Keratinocyte (primary cell): ENCODE results near the gene AMZ1. TPM values are rescaled to one million over a fixed set of nuclear protein-coding genes. Genes with fewer than 3 reads are reported as not detected.
"Not testable (repeated sequence)": the region's sequence is repeated elsewhere in the genome, so short reads cannot be mapped to it uniquely, and the experiment has no call there.

Experiments used
- DNase-seq: peaks from one replicate; pipeline ENCODE4 v3.0.0-alpha.2; 2011; ENCODE audit warnings: low read depth, missing footprints, low spot score
- FAIRE-seq: peaks from 2 replicates; lab custom pipeline; 2011; peaks lifted over from hg19 to GRCh38; lab: Jason Lieb, UNC
- H2AFZ ChIP-seq: 2 replicates; pipeline ENCODE4 v1.6.0; 2012; ENCODE audit warnings: low read length, control low read depth, inconsistent platforms; ENCODE audit not compliant: control insufficient read depth
- H3K27ac ChIP-seq: 2 replicates; pipeline ENCODE4 v1.5.1; 2011; ENCODE audit warnings: low read length; ENCODE audit not compliant: control insufficient read depth, insufficient read depth
- H3K27me3 ChIP-seq: 3 replicates; pipeline ENCODE4 v1.6.0; 2011; ENCODE audit warnings: low read length; ENCODE audit not compliant: control insufficient read depth, insufficient read depth; ENCODE audit errors: extremely low read depth
- H3K36me3 ChIP-seq, 2 experiments: 2 replicates in 1 of 2; 3 replicates in 1 of 2; pipeline ENCODE4 v1.5.1; 2011; ENCODE audit warnings: low read length in 2 of 2, mild to moderate bottlenecking in 1 of 2; ENCODE audit not compliant: control insufficient read depth in 2 of 2, insufficient read depth in 2 of 2; ENCODE audit errors: extremely low read depth in 1 of 2
- H3K4me1 ChIP-seq: 3 replicates; pipeline ENCODE4 v1.5.1; 2011; ENCODE audit warnings: low read length; ENCODE audit not compliant: control insufficient read depth, insufficient read depth; ENCODE audit errors: extremely low read depth
- H3K4me2 ChIP-seq: 3 replicates; pipeline ENCODE4 v1.6.0; 2011; ENCODE audit warnings: low read depth, low read length; ENCODE audit not compliant: control insufficient read depth, insufficient read depth; ENCODE audit errors: extremely low read depth
- H3K4me3 ChIP-seq, 3 experiments: fragments of 200-600 bp in 1 of 3; sonication (generic) in 1 of 3; 2 replicates in 2 of 3; 3 replicates in 1 of 3; pipeline ENCODE4 v1.5.1; 2011 to 2016; ENCODE audit warnings: low read length in 3 of 3, mild to moderate bottlenecking in 3 of 3, control low read depth in 2 of 3, inconsistent platforms in 1 of 3, low read depth in 1 of 3, mixed read lengths in 1 of 3, mixed run types in 1 of 3, moderate library complexity in 1 of 3; ENCODE audit not compliant: control insufficient read depth in 2 of 3, insufficient read depth in 2 of 3; ENCODE audit errors: extremely low read depth in 1 of 3
- H3K79me2 ChIP-seq: 2 replicates; pipeline ENCODE4 v1.6.0; 2012; ENCODE audit warnings: low read length; ENCODE audit not compliant: control insufficient read depth, insufficient read depth
- H3K9ac ChIP-seq: 3 replicates; pipeline ENCODE4 v1.6.0; 2011; ENCODE audit warnings: low read length; ENCODE audit not compliant: control insufficient read depth, insufficient read depth; ENCODE audit errors: extremely low read depth
- H3K9me1 ChIP-seq: 3 replicates; pipeline ENCODE4 v1.6.0; 2011; ENCODE audit warnings: low read length; ENCODE audit not compliant: control insufficient read depth, insufficient read depth; ENCODE audit errors: extremely low read depth
- H3K9me3 ChIP-seq: 2 replicates; pipeline ENCODE4 v1.5.1; 2012; ENCODE audit warnings: low read depth, low read length; ENCODE audit not compliant: control insufficient read depth
- H4K20me1 ChIP-seq: 3 replicates; pipeline ENCODE4 v1.6.0; 2011; ENCODE audit warnings: low read length; ENCODE audit not compliant: control insufficient read depth, insufficient read depth; ENCODE audit errors: extremely low read depth
- CTCF ChIP-seq, 3 experiments: IDR thresholded peaks in 1 of 3; conservative IDR thresholded peaks in 1 of 3; optimal IDR thresholded peaks in 1 of 3; 2 replicates in 2 of 3; 3 replicates in 1 of 3; pipeline versions ENCODE3 to v1.5.1; 2011; ENCODE audit warnings: low read length in 3 of 3, mild to moderate bottlenecking in 3 of 3, moderate library complexity in 2 of 3, control low read depth in 1 of 3, inconsistent platforms in 1 of 3; ENCODE audit not compliant: insufficient read depth in 2 of 3; ENCODE audit errors: extremely low read depth in 1 of 3
- EZH2 ChIP-seq: IDR thresholded peaks from one replicate; pipeline ENCODE4 v1.6.1; 2012; ENCODE audit warnings: inconsistent platforms, mild to moderate bottlenecking, low read length, moderate library complexity
- dilution Hi-C: fragments of 300-500 bp; cut with MboI; formaldehyde crosslinking; loops from one replicate; pipeline ENCODE4 v1.7.0; 2020; ENCODE audit warnings: low sequenced_read_pairs; ENCODE audit not compliant: extremely low pct_ligation_motif_present
- polyA plus RNA-seq, 5 experiments: library from polyadenylated mRNA; depleted of rRNA in 3 of 5; stranded (reverse) in 3 of 5; stranded (forward) in 1 of 5; unstranded in 1 of 5; fragments of >200 nt; gene quantifications; 1 replicate in 1 of 5; 2 replicates in 3 of 5; 3 replicates in 1 of 5; pipeline versions ENCODE4 v1.2.1 to v1.2.3, GENCODE V29; 2011 to 2012; ENCODE audit warnings: missing spikeins in 2 of 5, low read depth in 1 of 5, low replicate concordance in 1 of 5

Gene AMZ1
- polyA plus RNA-seq, 1 donor (not counting 4 experiments of a cell fraction or from before 2014, with no cell fraction given): 0.04 TPM

DNA sequence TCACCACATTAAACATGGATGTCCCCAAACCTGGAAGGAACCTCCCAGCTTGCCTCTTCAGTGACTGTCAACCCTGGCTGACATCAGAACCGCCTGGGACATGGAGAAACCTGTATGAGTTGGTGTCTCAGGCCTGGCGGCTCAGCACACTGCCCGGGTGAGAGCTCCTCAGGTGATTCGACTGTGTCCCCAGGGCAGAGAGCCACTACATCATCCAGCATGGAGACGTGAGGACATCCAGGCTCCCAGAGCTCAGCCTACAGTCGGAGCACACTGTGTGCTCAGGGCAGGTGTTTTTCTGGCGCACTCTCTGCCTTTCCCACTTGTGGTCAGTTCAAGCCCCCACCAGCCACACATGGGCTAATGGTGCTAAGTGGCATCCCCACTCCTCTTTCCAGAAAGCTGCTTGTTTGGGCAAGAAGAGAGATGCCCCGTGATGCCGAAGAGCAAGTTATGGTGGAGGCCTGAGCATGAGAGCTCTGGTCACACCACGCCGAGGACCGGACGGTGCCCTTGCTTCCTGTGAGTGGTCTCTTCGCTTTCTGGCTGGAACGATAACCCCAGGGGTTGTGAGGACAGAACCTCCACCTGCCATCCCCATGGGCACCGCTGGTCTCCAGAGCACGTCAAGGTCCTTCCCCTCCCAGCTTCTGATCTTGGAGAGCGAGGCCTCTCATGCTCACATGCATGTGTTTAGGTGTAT is 38.5 kb downstream of the AMZ1 start:
- no peaks in the 10 kb centered on the region for H3K27me3 ChIP-seq
- FAIRE-seq: no peak
- DNase-seq: no peak

GRCh38 chr7:2727206-2727605 is 39.2 kb downstream of the AMZ1 start:
- H3K4me2 ChIP-seq, H3K4me3 ChIP-seq, H2AFZ ChIP-seq, H3K27me3 ChIP-seq, dilution Hi-C loops, FAIRE-seq, H3K4me1 ChIP-seq, DNase-seq, H3K9me3 ChIP-seq, H4K20me1 ChIP-seq, H3K79me2 ChIP-seq, H3K27ac ChIP-seq, H3K9ac ChIP-seq, H3K9me1 ChIP-seq: not testable (repeated sequence)
- peaks cover 11 to 13% of the 10 kb centered on the region in 2 experiments for H3K36me3 ChIP-seq

More for the DNA sequence above, 38.5 kb downstream of the AMZ1 start:
- H3K9me1 ChIP-seq: no peaks in the 10 kb centered on the region
- dilution Hi-C loops: no loop called here
- H3K4me3 ChIP-seq: no peak overlapping the region
- H3K27ac ChIP-seq: no peak overlapping the region
- H2AFZ ChIP-seq: no peak overlapping the region
- no peaks in the 10 kb centered on the region for H3K4me1 ChIP-seq
- TF ChIP-seq EZH2: no peak
- no peak for TF ChIP-seq CTCF (optimal IDR thresholded peaks at IDR 0.05 in 1 of 3, IDR thresholded peaks at IDR 0.05 in 1 of 3, conservative IDR thresholded peaks at IDR 0.05 in 1 of 3; ENCODE audit: extremely low read depth in 1 of 3, insufficient read depth in 2 of 3, low read length in 3 of 3)
- peaks cover 10 to 11% of the 10 kb centered on the region in 2 experiments for H3K36me3 ChIP-seq
- no peak overlapping the region for H3K9ac ChIP-seq
- no peak overlapping the region for H3K4me2 ChIP-seq
- H3K9me3 ChIP-seq: no peaks in the 10 kb centered on the region
- no peaks in the 10 kb centered on the region for H4K20me1 ChIP-seq
- no peaks in the 10 kb centered on the region for H3K79me2 ChIP-seq
